Mesenteric fat pad (tissue), 1 donor: ENCODE data around the gene SPO11. TPM values are rescaled to one million over a fixed set of nuclear protein-coding genes. Genes with fewer than 3 reads are reported as not detected.

ENCODE experiments used
- DNase-seq: peaks from one replicate; pipeline ENCODE4 v3.0.0-alpha.2; 2020; ENCODE audit warnings: low spot score
- long read RNA-seq: library from polyadenylated mRNA; unstranded; transcript quantifications from one replicate; pipeline ENCODE4 v2.0.0, GENCODE V29; 2020
- total RNA-seq: library from RNA; stranded (reverse); fragmentation: NEBNext Ultra II Directional; extraction: Animal tissue kit (Norgen Biotek cat#: 25700); gene quantifications from one replicate; pipeline ENCODE4 v1.2.1, GENCODE V29; 2021
- donor health status: DM: yes; HTN: yes; CAD: no.

The SPO11 gene
- not detected for total RNA-seq
- long read RNA-seq = 0 reads

- DNase-seq = no peak
These were observed at the start of gene SPO11 for GRCh38 chr20:57329608-57330221. Gene SPO11, plus strand, starts transcription at chr20:57329803. Its CDS starts 65 bp downstream, at chr20:57329868.

GRCh38 chr20:57280221-57280620 lies 49.4 kb upstream of the SPO11 start:
- DNase-seq = no peak

- DNase-seq = no peak
These were observed 47.7 kb upstream of the SPO11 start for GRCh38 chr20:57281900-57282299.

GRCh38 chr20:57282670-57283361 lies 46.8 kb upstream of the SPO11 start:
- DNase-seq = no peak

- DNase-seq = no peak
These were observed 45.7 kb upstream of the SPO11 start for GRCh38 chr20:57283860-57284259.

- no peak for DNase-seq
These were observed 42.4 kb upstream of the SPO11 start for GRCh38 chr20:57287007-57287880.

- DNase-seq = no peak
These were observed 41.7 kb upstream of the SPO11 start for GRCh38 chr20:57287901-57288300.

- DNase-seq = no peak
These were observed 40.8 kb upstream of the SPO11 start for GRCh38 chr20:57288651-57289277.

- DNase-seq = no peak
These were observed 40.0 kb upstream of the SPO11 start for GRCh38 chr20:57289391-57290177.

- DNase-seq = no peak
These were observed 39.5 kb upstream of the SPO11 start for GRCh38 chr20:57290178-57290484.

- no peak for DNase-seq
These were observed 38.6 kb upstream of the SPO11 start for GRCh38 chr20:57291003-57291402.

GRCh38 chr20:57291694-57292093 lies 37.9 kb upstream of the SPO11 start:
- DNase-seq = no peak

GRCh38 chr20:57292611-57293010 lies 37.0 kb upstream of the SPO11 start:
- DNase-seq = no peak

GRCh38 chr20:57293995-57294394 lies 35.6 kb upstream of the SPO11 start:
- DNase-seq = no peak

- no peak for DNase-seq
These were observed 35.1 kb upstream of the SPO11 start for GRCh38 chr20:57294550-57294949.

GRCh38 chr20:57298457-57298856 lies 31.1 kb upstream of the SPO11 start:
- no peak for DNase-seq

GRCh38 chr20:57301026-57301425 lies 28.6 kb upstream of the SPO11 start:
- DNase-seq = no peak

- DNase-seq = no peak
These were observed 22.9 kb upstream of the SPO11 start for GRCh38 chr20:57306747-57307146.

- peak; percentile 59 for DNase-seq
These were observed 20.9 kb upstream of the SPO11 start for GRCh38 chr20:57308451-57309271.

- peak; percentile 43 for DNase-seq
These were observed 20.0 kb upstream of the SPO11 start for GRCh38 chr20:57309544-57310115.
